TTC549 (cell line): ENCODE data around the gene LRRK1.

Experiments used
- FAIRE-seq: peaks from 2 replicates; lab custom pipeline; 2012; peaks lifted over from hg19 to GRCh38; lab: Jason Lieb, UNC

LRRK1 gene

DNA sequence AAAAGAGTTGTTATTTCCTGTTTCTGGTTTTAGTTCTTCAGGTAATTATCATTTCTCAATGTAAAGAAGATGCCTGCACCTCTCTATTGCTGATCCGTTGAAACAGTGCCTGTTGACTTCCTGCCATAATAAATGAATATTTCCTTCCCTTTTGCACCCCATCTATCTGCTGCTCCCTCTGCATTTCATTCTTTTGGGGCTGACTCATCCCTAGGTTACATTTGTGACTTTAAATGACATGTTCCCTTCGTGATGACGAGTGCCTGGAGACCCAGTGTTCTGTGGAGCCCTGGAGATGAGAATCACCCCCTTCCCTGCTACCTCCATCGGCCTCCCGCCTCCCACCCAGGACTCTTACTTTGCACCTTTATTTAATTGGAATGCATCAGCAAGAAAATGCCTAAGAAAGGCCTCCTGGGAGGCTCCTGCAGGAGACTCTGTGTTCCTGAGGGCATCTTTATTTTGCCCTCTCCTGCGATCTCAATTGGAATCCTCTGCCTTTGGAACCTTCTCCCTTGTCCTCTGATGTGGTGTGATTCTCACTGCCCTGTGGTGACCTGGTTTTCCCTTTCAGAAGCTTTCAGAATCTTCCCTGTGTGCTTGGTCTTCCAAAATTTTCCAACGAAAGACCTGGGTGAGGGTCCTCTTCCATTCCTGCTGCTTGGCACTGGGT is 13.7 kb downstream of the LRRK1 start:
- no peak for FAIRE-seq

DNA sequence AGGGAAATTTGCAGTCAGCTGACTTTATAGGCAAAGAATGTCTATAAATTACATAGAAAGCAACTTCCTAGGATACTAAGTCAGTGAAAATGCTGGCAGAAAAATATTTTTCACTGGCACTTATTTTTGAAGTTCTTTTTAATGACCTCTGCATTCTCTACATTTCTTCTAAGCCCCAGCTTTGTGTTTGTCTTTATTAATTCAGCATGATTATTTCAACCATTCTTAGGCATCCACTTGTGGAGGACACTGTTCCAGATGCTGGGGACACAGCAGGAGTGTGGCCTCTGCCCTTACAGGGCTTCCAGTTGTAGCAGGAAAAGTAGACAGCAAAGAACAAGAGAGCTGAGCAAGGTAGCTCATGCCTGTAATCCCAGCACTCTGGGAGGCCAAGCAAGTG is 15.0 kb downstream of the LRRK1 start:
- FAIRE-seq = no peak

DNA sequence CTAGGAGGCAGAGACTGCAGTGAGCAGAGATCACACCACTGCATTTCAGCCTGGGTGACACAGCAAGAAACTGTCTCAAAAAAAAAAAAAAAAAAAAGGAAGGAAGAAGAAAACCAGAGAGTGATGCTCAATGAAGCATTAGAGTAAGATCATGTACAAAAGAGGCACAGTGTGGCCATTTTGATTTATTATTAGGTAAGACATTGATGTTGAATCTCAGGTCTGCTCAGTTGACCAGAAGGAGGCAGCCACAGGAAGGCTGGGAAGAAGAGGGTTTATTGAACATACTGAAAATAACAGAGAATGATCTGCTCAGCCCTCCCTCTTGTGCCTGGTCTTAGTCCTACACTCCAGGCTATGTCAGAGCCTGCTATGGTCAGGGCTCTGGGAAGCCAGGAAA is 15.6 kb downstream of the LRRK1 start:
- FAIRE-seq = no peak

DNA sequence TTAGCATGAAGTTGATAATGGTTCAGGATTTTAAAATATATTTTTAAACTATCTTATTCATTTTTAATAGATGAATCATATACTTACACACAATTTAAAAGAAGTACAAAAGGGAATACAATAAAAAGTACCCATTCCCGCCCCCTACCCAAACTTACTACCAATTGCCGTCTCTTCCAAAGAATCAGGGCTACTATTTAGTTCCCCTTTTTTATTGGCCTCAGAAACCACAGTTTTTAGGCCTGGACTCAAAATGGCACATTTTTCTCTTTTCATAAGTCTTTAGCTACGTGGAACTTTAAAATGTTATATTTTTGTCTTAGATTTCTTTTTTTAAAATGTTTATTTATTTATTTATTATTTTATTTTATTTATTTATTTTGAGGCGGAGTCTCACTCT is 18.0 kb downstream of the LRRK1 start:
- no peak for FAIRE-seq

DNA sequence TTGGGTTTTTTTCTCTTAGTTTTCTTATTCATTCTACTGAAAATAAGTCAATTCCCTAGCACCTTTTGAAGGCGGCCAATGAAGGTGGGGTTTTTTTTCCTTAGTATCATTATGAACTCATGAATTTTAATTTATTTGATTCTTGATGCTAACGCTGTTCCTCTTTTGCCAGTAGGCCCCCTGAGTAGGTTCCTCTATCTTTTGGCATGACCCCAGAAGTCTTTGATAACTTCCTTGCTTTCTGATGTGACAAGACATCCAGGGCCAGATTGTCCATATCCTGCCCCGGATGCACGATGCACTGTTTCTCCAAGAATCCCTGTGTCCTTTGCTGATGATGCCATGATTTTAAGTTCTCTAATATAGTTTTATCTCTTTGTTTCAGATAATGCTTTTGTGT is 20.6 kb downstream of the LRRK1 start:
- no peak for FAIRE-seq

DNA sequence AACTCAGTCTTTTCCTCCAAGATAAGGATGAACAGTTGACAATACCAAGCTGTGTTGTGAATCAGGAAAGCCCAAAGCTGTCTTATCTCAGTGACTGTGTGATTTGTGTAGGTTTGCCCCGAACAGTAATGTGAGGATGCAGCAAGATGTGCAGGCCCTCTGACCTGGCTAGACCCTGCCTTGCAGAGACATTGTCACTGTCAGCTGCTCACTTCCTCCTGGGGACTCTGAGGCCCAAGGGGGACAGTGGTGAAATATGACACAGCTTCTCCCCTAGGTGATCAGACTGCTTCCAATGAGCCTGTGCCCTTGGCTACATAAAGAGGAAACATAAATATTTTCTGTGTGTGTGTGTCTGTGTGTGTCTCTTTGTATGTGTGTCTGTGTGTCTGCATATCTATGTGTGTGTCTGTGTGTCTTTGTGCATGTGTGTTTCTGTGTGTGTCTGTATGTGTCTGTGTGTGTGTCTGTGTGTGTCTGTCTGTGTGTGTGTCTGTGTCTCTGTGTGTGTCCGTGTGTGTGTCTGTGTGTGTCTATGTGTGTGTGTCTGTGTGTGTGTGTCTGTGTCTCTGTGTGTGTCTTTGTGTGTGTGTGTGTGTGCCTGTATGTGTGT is 21.7 kb downstream of the LRRK1 start:
- no peak for FAIRE-seq

DNA sequence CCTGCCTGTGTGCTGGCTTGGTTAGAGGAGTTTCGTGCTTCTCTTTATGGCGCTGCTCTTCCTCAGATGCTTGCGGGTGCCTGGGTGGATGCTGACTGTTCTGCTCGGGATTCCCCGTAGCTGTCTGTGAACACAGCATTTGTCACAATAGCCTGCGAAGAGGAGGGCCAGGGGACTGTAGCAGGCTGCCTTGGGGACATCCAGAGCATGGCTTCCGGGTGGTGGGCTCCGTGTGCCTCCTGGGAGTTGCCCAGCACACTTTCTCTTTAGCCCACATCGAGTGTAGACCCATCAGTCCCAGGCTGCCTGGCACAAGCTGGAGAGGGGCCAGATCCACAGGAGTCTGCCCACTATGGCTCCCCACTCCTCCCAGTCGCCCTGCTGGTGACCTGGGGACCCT is 22.4 kb downstream of the LRRK1 start:
- FAIRE-seq = no peak

DNA sequence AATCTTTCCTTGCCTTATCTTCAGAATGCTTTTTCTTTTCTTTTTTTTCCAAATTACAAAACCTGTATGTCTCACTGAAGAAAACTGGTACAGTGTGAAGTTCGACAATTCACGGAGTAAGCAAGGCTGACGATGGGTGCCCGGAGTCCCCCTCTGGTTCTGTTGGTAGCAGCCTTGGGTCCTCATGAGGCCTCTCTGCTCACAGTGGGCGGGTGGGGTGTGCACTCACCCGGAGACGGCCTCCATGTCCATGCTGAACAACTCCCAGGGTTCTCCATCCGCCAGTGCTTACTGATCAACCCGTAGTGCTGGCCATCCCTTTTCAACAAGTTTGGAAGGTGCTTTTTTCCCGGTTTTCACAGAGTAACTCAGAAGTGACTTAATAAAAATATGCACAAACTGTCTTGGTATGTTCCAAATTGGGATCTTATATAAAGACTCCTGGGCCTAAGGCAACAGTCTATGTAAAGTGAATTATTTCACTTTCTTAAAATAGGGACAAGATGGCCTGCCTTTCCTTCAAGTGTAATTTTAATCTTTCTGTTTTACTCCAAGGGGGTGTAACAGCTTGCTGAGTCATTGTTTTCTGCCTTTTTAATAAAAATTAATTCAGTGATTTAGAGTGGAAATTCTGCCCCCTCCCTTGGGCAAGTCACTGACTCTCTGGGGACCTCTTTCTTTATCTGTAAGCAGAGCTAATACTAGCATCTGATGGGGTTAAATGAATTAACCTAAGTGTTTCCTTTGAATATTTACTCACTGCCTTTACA is 23.7 kb downstream of the LRRK1 start:
- no peak for FAIRE-seq

DNA sequence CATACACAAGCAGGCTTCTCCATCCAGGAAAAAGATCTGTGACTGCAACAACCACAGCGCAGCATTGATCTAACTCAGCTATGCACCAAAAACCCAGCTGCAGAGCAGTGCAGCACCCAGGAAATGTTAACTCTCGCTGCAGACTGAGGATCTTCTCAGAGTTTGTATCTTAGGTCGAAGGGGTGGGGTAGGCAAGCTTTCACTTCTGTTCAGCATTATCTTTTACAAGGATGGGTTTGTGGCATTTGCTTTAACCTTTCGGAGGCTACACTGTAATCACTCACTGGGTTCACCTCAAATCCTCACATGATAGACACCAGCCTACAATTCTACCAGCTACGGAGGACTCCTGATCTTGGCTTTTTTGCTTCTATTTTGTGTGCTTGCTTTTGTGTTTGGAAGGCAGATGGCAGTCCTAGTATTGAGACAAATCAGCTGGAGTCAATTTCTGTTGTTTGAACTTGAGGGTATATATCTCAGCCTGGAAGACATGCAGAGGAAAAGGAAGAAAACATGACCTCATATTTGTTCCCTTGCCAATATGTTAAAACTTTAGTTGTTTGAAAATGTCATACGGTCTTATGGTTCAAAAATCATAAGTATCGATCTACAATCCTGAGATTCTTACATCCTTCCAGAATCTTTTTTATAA is 25.2 kb downstream of the LRRK1 start:
- FAIRE-seq = no peak

DNA sequence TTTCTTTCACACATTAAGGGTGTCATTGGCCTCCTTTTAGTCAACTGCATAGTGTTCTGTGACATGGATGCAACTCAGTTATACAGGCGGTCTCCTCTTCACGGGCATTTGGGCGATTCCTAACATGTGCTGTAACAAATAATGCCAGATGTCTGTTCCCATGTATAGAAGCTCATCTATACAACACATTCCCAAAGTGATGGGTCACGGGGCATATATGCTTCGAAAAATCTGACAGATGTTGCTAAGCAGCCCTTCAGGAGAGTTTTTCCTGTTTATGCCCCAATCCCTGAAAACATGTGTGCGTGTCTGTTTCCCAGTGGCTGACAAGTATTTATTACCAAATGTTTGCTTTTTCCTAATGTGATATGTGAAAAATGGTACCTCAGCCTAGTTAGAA is 25.8 kb downstream of the LRRK1 start:
- no peak for FAIRE-seq

DNA sequence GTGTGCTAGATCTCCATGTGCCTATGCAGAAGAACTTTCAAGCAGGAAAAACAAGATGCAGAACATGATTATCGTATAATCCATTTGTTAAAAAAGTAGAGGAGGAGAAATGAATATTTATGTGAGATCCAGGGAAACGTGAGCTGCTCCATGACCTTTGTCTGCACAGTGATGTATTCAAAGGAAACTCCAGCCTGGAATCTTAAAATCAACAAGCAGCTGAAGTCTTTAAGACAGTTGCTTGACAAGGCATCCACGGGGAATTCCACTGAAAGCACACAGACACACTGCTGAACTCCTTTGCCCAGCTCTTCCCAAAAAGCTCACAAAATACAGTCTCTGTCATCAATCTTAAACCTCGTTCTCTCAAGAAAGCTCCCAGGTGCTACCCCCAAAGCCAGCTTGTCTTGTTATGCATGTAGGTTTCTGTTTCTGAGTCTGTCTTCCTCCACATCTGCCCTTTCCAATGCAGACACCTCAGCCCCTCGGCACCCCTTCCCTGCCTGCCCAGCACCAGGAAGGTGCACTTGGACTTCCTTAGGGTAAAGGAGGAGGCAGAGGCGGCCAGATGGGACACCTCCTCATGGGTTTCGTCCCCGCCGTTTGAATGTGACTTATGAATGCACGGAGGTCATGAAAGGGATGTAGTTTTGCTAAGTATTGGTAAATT is 28.7 kb downstream of the LRRK1 start:
- FAIRE-seq = no peak

DNA sequence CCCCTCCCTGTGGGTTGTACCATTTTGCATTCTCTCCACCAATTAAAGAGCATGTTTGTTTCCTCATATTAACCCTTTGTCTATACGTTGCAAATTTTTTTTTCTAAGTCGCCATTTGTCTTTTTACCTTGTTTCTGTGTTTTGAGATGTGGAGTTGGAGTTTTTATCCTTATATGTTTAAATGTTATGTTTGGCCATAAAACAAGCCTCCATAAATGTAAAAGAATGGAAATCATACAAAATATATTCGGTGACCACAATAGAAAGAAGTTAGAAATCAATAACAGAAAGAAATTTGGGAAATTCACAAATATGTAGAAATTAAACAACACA is 29.2 kb downstream of the LRRK1 start:
- FAIRE-seq = no peak

DNA sequence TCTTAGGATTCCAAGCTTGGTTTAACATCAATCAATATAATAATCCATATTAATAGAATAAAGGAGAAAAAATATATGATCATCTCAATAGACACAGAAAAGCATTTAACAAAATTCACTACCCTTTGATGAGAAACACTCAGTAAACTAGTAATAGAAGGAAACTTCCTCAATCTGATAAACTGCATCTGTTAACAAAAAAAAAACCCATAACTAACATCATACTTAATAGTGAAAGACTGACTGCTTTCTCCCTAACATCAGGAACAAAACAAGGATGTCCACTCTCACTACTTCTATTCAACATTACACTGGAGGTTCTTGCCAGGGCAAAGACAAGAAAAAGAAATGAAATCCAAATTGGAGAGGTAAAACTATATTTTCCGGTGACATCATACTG is 30.5 kb downstream of the LRRK1 start:
- FAIRE-seq = no peak

DNA sequence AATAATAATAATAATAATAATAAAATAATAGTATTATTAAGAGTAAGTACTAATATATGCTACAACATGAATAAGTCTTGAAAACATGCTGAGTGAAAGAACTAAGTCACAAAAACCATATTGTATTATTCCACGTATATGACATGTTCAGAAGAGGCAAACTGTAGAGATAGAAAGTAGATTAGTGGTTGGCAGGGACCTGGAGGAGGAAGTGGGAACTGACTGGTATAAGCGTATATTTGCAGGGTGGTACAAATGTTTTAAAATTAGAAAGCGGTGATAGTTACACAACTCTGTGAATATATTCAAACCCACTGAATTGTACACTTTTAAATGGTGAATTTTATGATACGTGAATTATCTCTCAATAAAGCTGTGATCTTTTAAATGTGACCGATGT is 32.8 kb downstream of the LRRK1 start:
- FAIRE-seq = no peak

DNA sequence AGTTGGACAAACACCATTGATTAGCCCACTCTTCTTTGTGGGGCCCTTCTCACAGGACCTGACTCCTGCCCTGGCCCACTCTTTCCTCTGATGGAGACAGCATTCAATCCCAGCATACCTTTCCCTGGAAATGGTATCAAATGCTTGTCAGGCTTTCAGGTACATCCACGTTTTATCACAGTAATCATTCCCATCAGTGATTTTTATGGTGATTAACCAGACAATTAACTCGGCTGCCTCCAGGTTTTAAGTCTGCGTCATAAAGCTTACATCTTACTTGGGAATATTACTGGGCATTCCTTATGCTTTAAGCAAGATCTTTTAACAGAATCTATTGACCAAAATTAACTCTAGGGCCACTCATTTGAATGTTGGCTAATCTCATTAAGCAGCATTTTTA is 33.4 kb downstream of the LRRK1 start:
- no peak for FAIRE-seq

DNA sequence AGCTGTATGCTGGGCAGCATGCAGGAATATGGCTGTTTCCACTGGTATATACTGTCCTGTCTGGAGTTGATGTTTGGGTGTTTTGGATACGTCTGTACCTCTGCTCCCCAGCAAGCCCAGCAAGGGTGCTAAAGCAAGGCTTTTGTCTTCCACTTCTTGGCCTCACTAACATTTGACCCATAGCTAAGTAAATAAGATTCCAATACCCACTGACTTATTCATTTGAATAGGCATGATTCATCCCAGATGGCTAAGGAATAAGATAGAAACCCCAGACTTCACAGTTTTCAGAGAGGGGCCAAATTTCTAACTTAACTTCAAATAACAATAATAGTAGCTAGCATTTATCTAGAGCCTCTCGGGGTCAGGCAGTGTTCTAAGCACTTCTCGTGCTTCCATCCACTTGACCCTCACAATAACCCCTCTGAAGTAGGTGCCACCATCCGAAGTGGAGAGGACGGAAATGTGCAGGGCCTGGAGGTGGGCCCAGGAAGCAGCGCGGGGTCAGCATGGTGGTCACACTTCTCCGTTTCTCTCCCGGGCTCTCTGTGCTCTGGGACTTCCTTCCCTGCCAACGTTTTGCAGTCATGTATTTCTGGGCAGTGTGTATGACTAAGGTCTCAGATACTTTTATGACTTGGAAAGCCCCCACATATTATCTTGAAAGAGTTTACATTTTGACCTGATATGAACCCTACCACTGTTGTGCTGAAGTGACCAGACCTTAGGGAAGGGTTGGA is 39.3 kb downstream of the LRRK1 start:
- no peak for FAIRE-seq

DNA sequence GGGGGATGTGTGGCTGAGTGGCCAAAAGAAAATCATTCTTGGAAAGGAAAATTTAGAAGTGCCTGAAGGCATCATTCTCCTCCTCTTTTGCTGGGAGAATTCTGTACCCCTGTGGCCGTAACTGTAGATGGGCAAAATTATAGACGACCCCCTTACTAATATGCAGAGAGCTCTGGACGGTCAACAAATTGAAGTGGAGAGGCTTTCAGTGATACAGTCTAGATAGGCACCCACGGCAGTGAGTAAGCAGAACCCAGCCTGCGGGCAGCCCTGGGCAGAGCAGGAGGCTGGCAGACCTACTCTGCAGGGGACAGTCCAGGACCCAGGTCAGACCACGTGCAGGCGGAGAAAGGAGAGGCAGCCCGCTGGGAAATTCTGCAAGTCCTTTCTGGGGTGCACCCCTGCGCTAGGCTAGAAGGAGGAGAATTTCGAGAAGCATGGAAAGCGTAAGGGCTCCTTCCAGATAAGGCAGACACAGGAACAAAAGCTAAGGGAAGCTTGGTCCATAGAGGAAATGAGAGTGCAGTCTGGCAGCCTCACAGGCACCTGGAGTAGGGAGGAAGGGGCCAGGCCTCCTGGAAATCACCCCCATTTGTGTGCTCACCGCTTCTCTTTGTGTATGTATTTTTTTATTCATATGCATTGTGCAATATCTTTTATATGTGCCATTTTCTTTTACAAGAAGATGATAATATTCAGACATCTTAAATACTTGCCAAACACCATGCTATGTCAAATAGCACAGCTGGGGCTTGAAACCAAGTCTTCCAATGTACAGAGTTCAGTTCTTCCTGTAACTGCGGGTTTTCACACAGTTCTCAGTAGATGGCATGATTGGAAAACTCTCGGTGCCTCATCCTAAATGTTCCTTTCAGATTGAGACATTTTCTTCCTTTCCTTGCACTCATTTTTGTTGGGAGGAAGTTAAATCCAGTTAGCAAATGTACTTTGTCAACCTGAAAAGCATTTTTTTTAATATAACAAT is 40.2 kb downstream of the LRRK1 start:
- no peak for FAIRE-seq

DNA sequence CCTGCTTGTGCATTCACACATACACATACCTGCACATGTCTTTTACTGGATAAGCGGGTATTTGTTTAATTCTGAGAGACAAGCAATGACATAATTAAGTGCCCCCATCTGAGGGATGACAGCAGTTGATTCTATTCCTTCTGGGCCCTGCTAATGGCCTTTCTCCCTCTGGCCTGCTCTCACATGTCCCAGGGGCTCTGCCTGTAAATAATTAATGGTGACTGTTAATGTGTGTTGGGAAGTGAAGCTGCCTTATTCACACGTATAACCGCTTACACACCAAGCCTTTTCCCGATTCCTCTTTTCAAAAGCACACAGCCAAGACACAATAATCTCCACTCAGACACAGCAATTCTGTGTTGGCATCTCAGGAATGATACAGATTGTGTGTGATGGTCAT is 47.8 kb downstream of the LRRK1 start:
- FAIRE-seq = no peak

DNA sequence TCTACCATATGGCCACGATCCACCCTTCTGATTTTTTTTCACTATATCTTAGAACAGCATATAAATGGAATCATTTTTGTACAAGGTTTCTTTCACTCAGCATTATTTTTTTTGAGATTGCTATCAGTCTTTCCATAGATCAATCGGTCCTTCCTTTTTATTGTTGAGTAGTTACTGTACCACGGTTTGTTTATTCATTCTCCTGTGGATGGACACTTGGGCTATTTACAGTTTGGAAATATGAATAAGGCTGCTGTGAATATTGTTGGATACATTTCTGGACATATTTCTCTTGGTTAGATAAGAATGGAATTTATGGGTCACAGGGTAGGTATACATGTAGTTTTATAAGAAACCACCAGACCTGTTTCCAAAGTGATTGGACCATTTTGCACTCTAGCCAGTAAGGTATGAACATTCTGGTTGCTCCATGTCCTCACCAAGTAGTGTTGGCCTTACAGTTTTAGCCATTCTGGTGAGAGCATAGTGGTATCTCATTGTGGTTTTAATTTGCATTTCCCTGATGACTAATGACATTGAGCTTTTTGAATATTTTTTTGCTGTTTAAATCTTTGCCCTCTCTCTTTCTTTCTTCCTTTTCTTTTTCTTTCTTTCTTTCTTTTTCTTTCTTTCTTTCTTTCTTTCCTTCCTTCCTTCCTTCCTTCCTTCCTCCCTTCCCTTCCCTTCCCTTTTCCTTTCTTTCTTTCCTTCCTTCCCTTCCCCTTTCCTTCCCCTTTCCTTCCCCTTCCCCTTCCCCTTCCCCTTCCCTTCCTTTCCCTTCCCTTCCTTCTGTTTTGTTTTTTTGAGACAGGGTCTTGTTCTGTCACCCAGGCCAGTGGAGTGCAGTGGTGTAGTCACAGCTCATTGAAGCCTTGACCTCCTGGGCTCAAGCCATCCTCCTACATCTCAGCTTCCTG is 49.2 kb downstream of the LRRK1 start:
- no peak for FAIRE-seq

DNA sequence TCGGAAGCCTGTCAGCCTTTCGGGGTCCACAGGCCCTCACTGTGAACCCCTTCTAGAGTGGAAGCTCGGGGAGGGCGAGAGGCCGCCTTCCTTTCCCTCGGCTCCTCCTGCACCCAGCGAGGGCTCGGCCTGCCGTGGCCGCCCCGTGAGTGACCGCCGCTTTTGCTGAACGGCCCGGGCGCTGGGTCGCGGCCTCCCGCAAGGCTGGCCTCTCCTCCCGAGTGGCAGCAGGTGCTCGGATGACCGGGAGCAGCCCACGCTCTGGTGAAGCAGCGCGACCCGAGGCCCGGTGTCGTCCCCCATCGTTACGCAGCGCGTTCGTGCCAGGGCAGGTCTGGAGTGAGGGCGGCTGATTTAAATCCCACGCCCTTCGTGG is 53.8 kb downstream of the LRRK1 start:
- no peak for FAIRE-seq
